SK-N-MC (cell line): ENCODE measurements around the gene FHOD3.

Experiments used
- EZH2 ChIP-seq: fragments of 200-600 bp; sonication (generic); IDR thresholded peaks from one replicate; pipeline ENCODE4 v1.6.1; 2017; ENCODE audit warnings: antibody characterized with exemption
- FOXP2 ChIP-seq: optimal IDR thresholded peaks from 2 replicates; pipeline ENCODE3; 2011; ENCODE audit warnings: mild to moderate bottlenecking, moderate library complexity; ENCODE audit not compliant: insufficient read depth; ENCODE audit errors: extremely low read length, control extremely low read depth
- POLR2AphosphoS5 ChIP-seq: IDR thresholded peaks from 2 replicates; pipeline ENCODE4 v1.6.1; 2012; ENCODE audit warnings: mild to moderate bottlenecking, low read depth, low read length, borderline replicate concordance

GRCh38 chr18:36428431-36429029 lies 131.0 kb downstream of the FHOD3 start:
- TF ChIP-seq POLR2AphosphoS5: no peak
- no peak for TF ChIP-seq EZH2
- TF ChIP-seq FOXP2: no peak
